ENCODE data around the gene BMP8B.

- TF ChIP-seq CTCF (IDR thresholded peaks at IDR 0.05) (no peak), EZH2 (IDR thresholded peaks at IDR 0.05; ENCODE audit: borderline replicate concordance, insufficient read depth, low read depth, low read length, poor library complexity, severe bottlenecking) (no peak)
Observed at GRCh38 chr1:39835110-39835509, 46.4 kb upstream of the BMP8B start.

Data from B cell (primary cell).